Right cardiac atrium (tissue), 5 donors: ENCODE measurements around the gene WDR89. TPM values are rescaled to one million over a fixed set of nuclear protein-coding genes. Genes with fewer than 3 reads are reported as not detected.

Experiments
- ATAC-seq, 2 donors: fragments of 200-7000 bp; cut with Tn5 transposase; one replicate each; pipeline versions ENCODE4 v1.8.0 to v1.9.1; 2020; ENCODE audit warnings: moderate library complexity in 2 of 2, mild to moderate bottlenecking in 1 of 2
- DNase-seq, 3 donors: peaks; one replicate each; pipeline ENCODE4 v3.0.0-alpha.2; 2020
- H3K27ac ChIP-seq: one replicate; pipeline ENCODE4 v1.5.1; 2013; ENCODE audit warnings: mild to moderate bottlenecking, low read length, control low read depth, moderate library complexity
- H3K27me3 ChIP-seq: one replicate; pipeline ENCODE4 v1.6.1; 2013; ENCODE audit not compliant: control insufficient read depth, insufficient read depth
- H3K4me1 ChIP-seq: one replicate; pipeline ENCODE4 v1.6.1; 2013; ENCODE audit warnings: low read length; ENCODE audit not compliant: control insufficient read depth, insufficient read depth
- H3K4me3 ChIP-seq: one replicate; pipeline ENCODE4 v1.5.1; 2013; ENCODE audit warnings: low read length, control low read depth
- H3K9me3 ChIP-seq: one replicate; pipeline ENCODE4 v1.6.1; 2013; ENCODE audit warnings: low read length; ENCODE audit not compliant: control insufficient read depth
- WGBS: extraction: QIAGEN DNeasy Blood & Tissue Kit; methylation state at CpG from one replicate; pipeline ENCODE4 v1.1.7; 2013; 5-methylcytosine and 5-hydroxymethylcytosine counted together
- intact Hi-C, 4 donors: fragments of 100-400 bp; cut with DNase I; formaldehyde crosslinking; loops; one replicate each; pipeline versions ENCODE4 v1.11.0 to v1.14.0; 2022 to 2023
- long read RNA-seq, 4 donors: library from polyadenylated mRNA; unstranded; transcript quantifications; one replicate each; pipeline ENCODE4 v2.0.0, GENCODE V29; 2020 to 2021
- polyA plus RNA-seq: library from polyadenylated mRNA; stranded (reverse); fragments of 200-250 nt; gene quantifications from one replicate; pipeline ENCODE4 v1.2.3, GENCODE V29; 2013
- total RNA-seq, 4 donors: library from RNA; stranded (reverse); fragmentation: NEBNext Ultra II Directional; extraction: Animal tissue kit (Norgen Biotek cat#: 25700); gene quantifications; one replicate each; pipeline ENCODE4 v1.2.1, GENCODE V29; 2021
- donor health status: healthy with polysubstance abuse.
- donor health status: DM: no; HTN: yes; CAD: no.
- donor health status: DM: no; HTN: no; CAD: no.
- donor health status: DM: no; HTN: yes; CAD: no; lungs with severe emphysema.
- donor health status: DM: yes; HTN: yes; CAD: no.

WDR89 gene
- total RNA-seq (1 to 10 TPM; 6.6 to 8.8 (median 7.8) TPM), polyA plus RNA-seq (3.2 TPM)
- long read RNA-seq, donor 1, partial matches to known transcripts = 7 of 12 reads
- long read RNA-seq, donor 1, other reads (novel, unspliced or antisense) = 3 of 12 reads
- long read RNA-seq, donor 2, partial matches to known transcripts = 0 of 10 reads
- long read RNA-seq, donor 2, other reads (novel, unspliced or antisense) = 10 of 10 reads
- long read RNA-seq, donor 3, partial matches to known transcripts = 0 of 35 reads
- long read RNA-seq, donor 3, other reads (novel, unspliced or antisense) = 28 of 35 reads
- long read RNA-seq, donor 4, partial matches to known transcripts = 0 of 3 reads
- long read RNA-seq, donor 4, other reads (novel, unspliced or antisense) = 2 of 3 reads

GRCh38 chr14:63641473-63642228 lies at the start of gene WDR89:
TSS of gene WDR89 (minus strand) at chr14:63641871. CDS start at chr14:63599942, 41,929 bp downstream.
- peak; percentile 98 for DNase-seq
- WGBS = under 1% methylated on average over 60 of the region's 60 CpGs
- ATAC-seq = peak; percentile 99
- Histone ChIP-seq H3K27ac (peak within 1 kb of the TSS; percentile 100), H3K9me3 (no peaks in the 10 kb centered on the region), H3K4me3 (peak within 1 kb of the TSS; percentile 98), H3K4me1 (no peaks in the 10 kb centered on the region), H3K27me3 (no peaks in the 10 kb centered on the region)
- intact Hi-C loops = no loop called here

GRCh38 chr14:63689132-63689531 lies 47.5 kb upstream of the WDR89 start:
- H3K4me1 ChIP-seq = no peaks in the 10 kb centered on the region
- no peaks in the 10 kb centered on the region for H3K9me3 ChIP-seq
- H3K27me3 ChIP-seq = no peaks in the 10 kb centered on the region
- intact Hi-C loops = no loop called here
- WGBS = 91% methylated on average over 3 of the region's 3 CpGs
- H3K27ac ChIP-seq = no peak overlapping the region
- DNase-seq = no peak
- H3K4me3 ChIP-seq = no peak overlapping the region
- ATAC-seq = no peak

GRCh38 chr14:63686926-63687325 lies 45.3 kb upstream of the WDR89 start:
- no peak for ATAC-seq
- intact Hi-C loops = no loop called here
- H3K27ac ChIP-seq = no peak overlapping the region
- no peaks in the 10 kb centered on the region for H3K27me3 ChIP-seq
- no peak for DNase-seq
- no peak overlapping the region for H3K4me3 ChIP-seq
- no peaks in the 10 kb centered on the region for H3K9me3 ChIP-seq
- no peaks in the 10 kb centered on the region for H3K4me1 ChIP-seq

GRCh38 chr14:63685401-63685800 lies 43.7 kb upstream of the WDR89 start:
- Histone ChIP-seq H3K4me1 (no peaks in the 10 kb centered on the region), H3K9me3 (no peaks in the 10 kb centered on the region), H3K4me3 (no peak overlapping the region), H3K27me3 (no peaks in the 10 kb centered on the region), H3K27ac (no peak overlapping the region)
- 100% methylated on average over 1 of the region's 1 CpG for WGBS
- DNase-seq = no peak
- intact Hi-C loops = no loop called here
- ATAC-seq = no peak

GRCh38 chr14:63682727-63683593 lies 41.3 kb upstream of the WDR89 start:
- no peak overlapping the region for H3K27ac ChIP-seq
- H3K9me3 ChIP-seq = no peaks in the 10 kb centered on the region
- intact Hi-C loops = no loop called here
- H3K4me1 ChIP-seq = no peaks in the 10 kb centered on the region
- no peak overlapping the region for H3K4me3 ChIP-seq
- WGBS = 90% methylated on average over 9 of the region's 9 CpGs
- H3K27me3 ChIP-seq = no peaks in the 10 kb centered on the region
- ATAC-seq (no peak), DNase-seq (no peak)

GRCh38 chr14:63678536-63678935 lies 36.9 kb upstream of the WDR89 start:
- Histone ChIP-seq H3K4me3 (no peak overlapping the region), H3K27ac (no peak overlapping the region), H3K9me3 (no peaks in the 10 kb centered on the region), H3K4me1 (no peaks in the 10 kb centered on the region), H3K27me3 (no peaks in the 10 kb centered on the region)
- 100% methylated on average over 1 of the region's 1 CpG for WGBS
- DNase-seq = no peak
- intact Hi-C loops = no loop called here
- ATAC-seq = no peak

- no peaks in the 10 kb centered on the region for H3K27me3 ChIP-seq
- WGBS = 96% methylated on average over 3 of the region's 3 CpGs
- H3K4me1 ChIP-seq = no peaks in the 10 kb centered on the region
- H3K4me3 ChIP-seq = no peak overlapping the region
- H3K27ac ChIP-seq = no peak overlapping the region
- ATAC-seq (no peak), DNase-seq (no peak)
- intact Hi-C loops = no loop called here
- H3K9me3 ChIP-seq = no peaks in the 10 kb centered on the region
Observed at GRCh38 chr14:63677891-63678379, 36.3 kb upstream of the WDR89 start.

- H3K27me3 ChIP-seq = no peaks in the 10 kb centered on the region
- ATAC-seq = no peak
Observed at GRCh38 chr14:63676615-63677014, 34.9 kb upstream of the WDR89 start.

GRCh38 chr14:63673886-63674497 lies 32.3 kb upstream of the WDR89 start:
- intact Hi-C loops = no loop called here
- Histone ChIP-seq H3K27ac (no peak overlapping the region), H3K4me3 (no peak overlapping the region), H3K9me3 (no peaks in the 10 kb centered on the region), H3K4me1 (no peaks in the 10 kb centered on the region), H3K27me3 (no peaks in the 10 kb centered on the region)
- 77% methylated on average over 7 of the region's 7 CpGs for WGBS
- ATAC-seq (no peak), DNase-seq (no peak)

More at GRCh38 chr14:63676615-63677014, 34.9 kb upstream of the WDR89 start:
- Histone ChIP-seq H3K27ac (no peak overlapping the region), H3K4me1 (no peaks in the 10 kb centered on the region), H3K4me3 (no peak overlapping the region), H3K9me3 (no peaks in the 10 kb centered on the region)
- no peak for DNase-seq
- WGBS = 96% methylated on average over 3 of the region's 3 CpGs
- intact Hi-C loops = no loop called here

GRCh38 chr14:63673255-63673654 lies 31.6 kb upstream of the WDR89 start:
- 86% methylated on average over 5 of the region's 5 CpGs for WGBS

More at GRCh38 chr14:63673255-63673654, 31.6 kb upstream of the WDR89 start:
- Histone ChIP-seq H3K27ac (no peak overlapping the region), H3K9me3 (no peaks in the 10 kb centered on the region), H3K4me3 (no peak overlapping the region), H3K4me1 (no peaks in the 10 kb centered on the region), H3K27me3 (no peaks in the 10 kb centered on the region)
- intact Hi-C loops = no loop called here
- ATAC-seq = no peak
- DNase-seq = no peak
